Small intestine (tissue), 7 donors: Measurements from ENCODE around the gene HMX3. TPM values are rescaled to one million over a fixed set of nuclear protein-coding genes. Genes with fewer than 3 reads are reported as not detected.

Experiments
- DNase-seq, 2 donors: peaks; one replicate each; pipeline versions ENCODE4 v3.0.0 to v3.0.0-alpha.2; 2013
- FAIRE-seq: peaks from 2 replicates; lab custom pipeline; 2012; peaks lifted over from hg19 to GRCh38; lab: Jason Lieb, UNC
- H3K27ac ChIP-seq, 3 donors: one replicate each; pipeline ENCODE4 v1.5.1; 2013; ENCODE audit warnings: low read length in 2 of 3, mild to moderate bottlenecking in 2 of 3, control low read depth in 1 of 3, inconsistent platforms in 1 of 3, low read depth in 1 of 3, moderate library complexity in 1 of 3
- H3K27me3 ChIP-seq, 3 donors: one replicate each; pipeline ENCODE4 v1.6.1; 2013; ENCODE audit warnings: low read length in 3 of 3, inconsistent platforms in 1 of 3; ENCODE audit not compliant: control insufficient read depth in 3 of 3, insufficient read depth in 3 of 3
- H3K36me3 ChIP-seq, 3 donors: one replicate each; pipeline ENCODE4 v1.6.1; 2013; ENCODE audit warnings: low read length in 3 of 3, inconsistent platforms in 1 of 3, low read depth in 1 of 3, mild to moderate bottlenecking in 1 of 3, moderate library complexity in 1 of 3; ENCODE audit not compliant: control insufficient read depth in 3 of 3, insufficient read depth in 2 of 3
- H3K4me1 ChIP-seq, 3 donors: one replicate each; pipeline ENCODE4 v1.6.1; 2013; ENCODE audit warnings: low read length in 2 of 3, inconsistent platforms in 1 of 3, low read depth in 1 of 3, mild to moderate bottlenecking in 1 of 3, moderate library complexity in 1 of 3; ENCODE audit not compliant: control insufficient read depth in 3 of 3, insufficient read depth in 2 of 3
- H3K4me3 ChIP-seq, 3 donors: one replicate each; pipeline ENCODE4 v1.5.1; 2013; ENCODE audit warnings: low read length in 3 of 3, control low read depth in 1 of 3, inconsistent platforms in 1 of 3, low read depth in 1 of 3, mild to moderate bottlenecking in 1 of 3, moderate library complexity in 1 of 3
- H3K9me3 ChIP-seq, 2 donors: one replicate each; pipeline ENCODE4 v1.6.1; 2013; ENCODE audit warnings: low read depth in 1 of 2, low read length in 1 of 2; ENCODE audit not compliant: control insufficient read depth in 2 of 2, insufficient read depth in 1 of 2
- WGBS, 3 donors: extraction: QIAGEN DNeasy Blood & Tissue Kit; methylation state at CpG; one replicate each; pipeline ENCODE4 v1.1.7; 2013; 5-methylcytosine and 5-hydroxymethylcytosine counted together
- polyA plus RNA-seq, 4 donors: library from polyadenylated mRNA; stranded (reverse) in 3 of 4; unstranded in 1 of 4; fragments of 200-250 nt in 3 of 4; fragments of 120-200 nt in 1 of 4; gene quantifications; one replicate each; pipeline versions ENCODE4 v1.2.1 to v1.2.3, GENCODE V29; 2013
- donor health status: healthy with polysubstance abuse.
- donor health status: control.
- donor health status: control.
- donor health status: Bipolar disorder and iron deficiency.
- donor health status: healthy.

Gene HMX3
- polyA plus RNA-seq, 4 donors, result 0.31 to 0.51 TPM; not detected in 2

- Histone ChIP-seq H3K27ac (no peak overlapping the region), H3K36me3 (no peaks in the 10 kb centered on the region), H3K4me3 (no peak overlapping the region), H3K9me3 (no peaks in the 10 kb centered on the region), H3K4me1 (no peaks in the 10 kb centered on the region), H3K27me3 (peaks cover 0 to 5% (median 4%) of the 10 kb centered on the region in 3 donors)
- DNase-seq (no peak), FAIRE-seq (no peak)
- 76 to 85% (median 76%) methylated on average over 7 of the region's 7 CpGs for WGBS, 3 donors
Observed at GRCh38 chr10:123100030-123100762, 35.6 kb upstream of the HMX3 start.

GRCh38 chr10:123101872-123102271 is 33.9 kb upstream of the HMX3 start:
- H3K9me3 ChIP-seq, result no peaks in the 10 kb centered on the region
- H3K4me3 ChIP-seq, result no peak overlapping the region
- FAIRE-seq, result no peak
- DNase-seq, result peak; percentile 38 to 49
- no peaks in the 10 kb centered on the region for H3K4me1 ChIP-seq
- H3K36me3 ChIP-seq, result no peaks in the 10 kb centered on the region
- peaks cover 0 to 4% (median 0%) of the 10 kb centered on the region in 3 donors for H3K27me3 ChIP-seq
- H3K27ac ChIP-seq, result no peak overlapping the region
- 10 to 54% (median 32%) methylated on average over 9 of the region's 9 CpGs for WGBS, 3 donors

GRCh38 chr10:123102673-123103072 is 33.1 kb upstream of the HMX3 start:
- Histone ChIP-seq H3K9me3 (no peaks in the 10 kb centered on the region), H3K27me3 (no peaks in the 10 kb centered on the region), H3K4me1 (no peaks in the 10 kb centered on the region), H3K36me3 (no peaks in the 10 kb centered on the region), H3K4me3 (no peak overlapping the region), H3K27ac (no peak overlapping the region)
- FAIRE-seq (no peak), DNase-seq (no peak)
- 52 to 71% (median 66%) methylated on average over 2 of the region's 2 CpGs for WGBS, 3 donors

- DNase-seq, result peak; percentile 5 to 21
- Histone ChIP-seq H3K4me1 (no peaks in the 10 kb centered on the region), H3K27me3 (no peaks in the 10 kb centered on the region), H3K36me3 (no peaks in the 10 kb centered on the region), H3K27ac (no peak overlapping the region), H3K4me3 (no peak overlapping the region), H3K9me3 (no peaks in the 10 kb centered on the region)
- FAIRE-seq, result no peak
- 19 to 61% (median 47%) methylated on average over 9 of the region's 9 CpGs for WGBS, 3 donors
Observed at GRCh38 chr10:123103944-123104343, 31.8 kb upstream of the HMX3 start.

GRCh38 chr10:123109466-123109865 is 26.3 kb upstream of the HMX3 start:
- no peak for FAIRE-seq
- no peak overlapping the region for H3K27ac ChIP-seq
- WGBS, 3 donors, result 70 to 82% (median 75%) methylated on average over 7 of the region's 7 CpGs
- H3K4me1 ChIP-seq, result no peaks in the 10 kb centered on the region
- no peak overlapping the region for H3K4me3 ChIP-seq
- no peak for DNase-seq
- H3K36me3 ChIP-seq, result no peaks in the 10 kb centered on the region
- no peaks in the 10 kb centered on the region for H3K9me3 ChIP-seq
- H3K27me3 ChIP-seq, result peaks cover 0 to 7% (median 1%) of the 10 kb centered on the region in 3 donors

GRCh38 chr10:123117644-123118417 is 17.9 kb upstream of the HMX3 start:
- 11 to 22% (median 21%) methylated on average over 26 of the region's 26 CpGs for WGBS, 3 donors
- no peak overlapping the region for H3K4me3 ChIP-seq
- no peaks in the 10 kb centered on the region for H3K4me1 ChIP-seq
- H3K27ac ChIP-seq, result no peak overlapping the region
- H3K36me3 ChIP-seq, result no peaks in the 10 kb centered on the region
- no peaks in the 10 kb centered on the region for H3K9me3 ChIP-seq
- peaks cover 0 to 32% (median 21%) of the 10 kb centered on the region in 3 donors for H3K27me3 ChIP-seq
- FAIRE-seq (no peak), DNase-seq (no peak)

GRCh38 chr10:123119081-123119480 is 16.7 kb upstream of the HMX3 start:
- H3K4me3 ChIP-seq, result no peak overlapping the region
- FAIRE-seq (no peak), DNase-seq (no peak)
- WGBS, 3 donors, result 72 to 78% (median 72%) methylated on average over 7 to 8 of the region's 8 CpGs
- H3K4me1 ChIP-seq, result no peaks in the 10 kb centered on the region
- no peak overlapping the region for H3K27ac ChIP-seq
- H3K27me3 ChIP-seq, result peaks cover 0 to 32% (median 23%) of the 10 kb centered on the region in 3 donors
- H3K9me3 ChIP-seq, result no peaks in the 10 kb centered on the region
- no peaks in the 10 kb centered on the region for H3K36me3 ChIP-seq

GRCh38 chr10:123126246-123126645 is 9.5 kb upstream of the HMX3 start:
- Histone ChIP-seq H3K36me3 (no peaks in the 10 kb centered on the region), H3K27me3 (peaks cover under 1 to 48% (median 32%) of the 10 kb centered on the region in 3 donors), H3K9me3 (no peaks in the 10 kb centered on the region), H3K27ac (no peak overlapping the region), H3K4me3 (no peak overlapping the region), H3K4me1 (no peaks in the 10 kb centered on the region)
- DNase-seq (no peak), FAIRE-seq (no peak)
- WGBS, 3 donors, result 72 to 76% (median 74%) methylated on average over 5 of the region's 5 CpGs
